ENCODE data around the gene CHST12. TPM values are rescaled to one million over a fixed set of nuclear protein-coding genes. Genes with fewer than 3 reads are reported as not detected.
"Not testable (repeated sequence)": the region's sequence is repeated elsewhere in the genome, so short reads cannot be mapped to it uniquely, and the experiment has no call there.

The CHST12 gene
- total RNA-seq, 3 donors from 2014 or later = 6.2 to 15.0 (median 7.2) TPM

DNA sequence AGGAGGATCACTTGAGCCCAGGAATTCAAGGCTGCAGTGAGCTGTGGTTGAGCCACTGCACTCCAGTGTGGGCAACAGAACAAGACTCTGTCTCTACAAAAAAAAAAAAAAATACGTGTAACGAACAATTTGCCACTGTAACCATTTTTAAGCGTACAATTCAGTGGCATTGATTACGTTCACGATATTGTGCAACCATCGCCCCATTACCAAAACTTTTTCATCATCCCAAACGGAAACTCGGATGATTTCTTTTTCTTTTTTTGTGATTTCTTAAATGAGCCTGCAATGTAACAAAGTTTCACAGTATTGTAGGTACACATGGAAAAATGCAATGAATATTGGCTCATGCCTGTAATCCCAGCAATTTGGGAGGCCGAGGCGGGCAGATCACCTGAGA is 63.3 kb downstream of the CHST12 start:
- DNase-seq (ENCODE audit: low spot score in 2 of 2) = no peak
- intact Hi-C loops (cut with DNase I; ENCODE audit: low total_unique reads) = no loop called here
- H3K27ac ChIP-seq = no peak overlapping the region
- H3K27me3 ChIP-seq = no peaks in the 10 kb centered on the region
- H3K4me1 ChIP-seq = no peaks in the 10 kb centered on the region
- no peaks in the 10 kb centered on the region for H3K9me3 ChIP-seq
- no peaks in the 10 kb centered on the region for H3K36me3 ChIP-seq
- TF ChIP-seq CTCF (IDR thresholded peaks at IDR 0.05) (no peak), POLR2A (IDR thresholded peaks at IDR 0.05) (no peak), POLR2AphosphoS5 (IDR thresholded peaks at IDR 0.05) (no peak)
- H3K4me3 ChIP-seq = no peak overlapping the region

DNA sequence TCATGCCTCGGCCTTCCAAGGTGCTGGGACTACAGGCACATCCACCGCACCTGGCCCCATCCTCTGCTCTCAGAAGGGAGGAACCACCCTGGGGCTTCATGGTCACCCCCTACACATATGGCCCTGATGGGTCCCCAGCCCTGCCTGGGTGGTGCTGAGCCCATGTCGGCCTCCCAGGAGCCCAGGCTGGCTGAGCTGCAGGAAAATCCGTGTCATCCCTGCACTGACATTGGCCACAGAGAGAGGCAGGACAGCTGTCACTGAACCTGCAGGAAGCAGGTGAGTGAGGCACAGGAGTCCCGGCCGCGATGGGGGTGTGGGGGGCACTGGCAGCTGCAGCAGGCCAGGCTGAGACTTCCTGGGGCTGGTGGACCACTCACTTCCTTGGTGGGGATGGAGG is 64.8 kb downstream of the CHST12 start:
- intact Hi-C loops (cut with DNase I; ENCODE audit: low total_unique reads) = no loop called here
- H3K36me3 ChIP-seq = no peaks in the 10 kb centered on the region
- H3K4me3 ChIP-seq = no peak overlapping the region
- H3K27me3 ChIP-seq = no peaks in the 10 kb centered on the region
- no peak overlapping the region for H3K27ac ChIP-seq
- TF ChIP-seq POLR2A (IDR thresholded peaks at IDR 0.05) (no peak), POLR2AphosphoS5 (IDR thresholded peaks at IDR 0.05) (no peak), CTCF (IDR thresholded peaks at IDR 0.05) (no peak)
- no peaks in the 10 kb centered on the region for H3K9me3 ChIP-seq
- no peak for DNase-seq (ENCODE audit: low spot score in 2 of 2)
- no peaks in the 10 kb centered on the region for H3K4me1 ChIP-seq

DNA sequence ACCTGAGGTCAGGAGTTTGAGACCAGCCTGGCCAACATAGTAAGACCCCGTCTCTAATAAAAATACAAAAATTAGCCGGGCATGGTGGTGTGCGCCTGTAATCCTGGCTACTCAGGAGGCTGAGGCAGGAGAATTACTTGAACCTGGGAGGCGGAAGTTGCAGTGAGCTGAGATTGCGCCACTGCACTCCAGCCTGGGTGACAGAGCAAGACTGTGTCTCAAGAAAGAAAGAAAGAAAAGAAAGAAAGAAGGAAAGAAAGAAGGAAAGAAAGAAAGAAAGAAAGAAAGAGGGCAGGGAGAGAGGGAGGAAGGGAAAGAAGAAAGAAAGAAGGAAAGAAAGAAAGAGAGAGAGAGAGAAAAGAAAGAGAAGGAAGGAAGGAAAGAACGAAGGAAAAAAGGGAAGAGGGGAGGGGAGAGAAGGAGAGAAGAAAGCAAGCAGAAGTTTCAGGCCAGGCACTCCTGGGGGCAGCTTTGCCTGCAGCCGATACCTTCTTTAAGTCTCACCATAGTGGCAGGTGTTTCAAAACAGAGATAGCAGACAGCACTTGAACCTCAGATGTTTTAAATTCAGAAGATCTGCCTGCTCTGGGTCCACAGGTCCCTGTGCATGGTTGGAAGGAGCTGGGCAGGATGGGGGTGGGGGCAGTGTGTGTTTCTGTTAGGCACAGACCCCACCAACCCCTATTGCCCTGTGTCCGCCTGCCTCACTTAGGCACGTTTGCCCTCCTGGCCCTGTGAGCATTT is 66.2 kb downstream of the CHST12 start:
- not testable (repeated sequence) for H3K27ac ChIP-seq; H3K36me3 ChIP-seq; H3K4me3 ChIP-seq; H3K9me3 ChIP-seq; H3K4me1 ChIP-seq; DNase-seq (ENCODE audit: low spot score in 2 of 2); H3K27me3 ChIP-seq
- intact Hi-C loops (cut with DNase I; ENCODE audit: low total_unique reads) = loop anchor here (10.0 kb wide), 1 partner anchor 215 kb away; the partner anchor contains the start of gene AMZ1

DNA sequence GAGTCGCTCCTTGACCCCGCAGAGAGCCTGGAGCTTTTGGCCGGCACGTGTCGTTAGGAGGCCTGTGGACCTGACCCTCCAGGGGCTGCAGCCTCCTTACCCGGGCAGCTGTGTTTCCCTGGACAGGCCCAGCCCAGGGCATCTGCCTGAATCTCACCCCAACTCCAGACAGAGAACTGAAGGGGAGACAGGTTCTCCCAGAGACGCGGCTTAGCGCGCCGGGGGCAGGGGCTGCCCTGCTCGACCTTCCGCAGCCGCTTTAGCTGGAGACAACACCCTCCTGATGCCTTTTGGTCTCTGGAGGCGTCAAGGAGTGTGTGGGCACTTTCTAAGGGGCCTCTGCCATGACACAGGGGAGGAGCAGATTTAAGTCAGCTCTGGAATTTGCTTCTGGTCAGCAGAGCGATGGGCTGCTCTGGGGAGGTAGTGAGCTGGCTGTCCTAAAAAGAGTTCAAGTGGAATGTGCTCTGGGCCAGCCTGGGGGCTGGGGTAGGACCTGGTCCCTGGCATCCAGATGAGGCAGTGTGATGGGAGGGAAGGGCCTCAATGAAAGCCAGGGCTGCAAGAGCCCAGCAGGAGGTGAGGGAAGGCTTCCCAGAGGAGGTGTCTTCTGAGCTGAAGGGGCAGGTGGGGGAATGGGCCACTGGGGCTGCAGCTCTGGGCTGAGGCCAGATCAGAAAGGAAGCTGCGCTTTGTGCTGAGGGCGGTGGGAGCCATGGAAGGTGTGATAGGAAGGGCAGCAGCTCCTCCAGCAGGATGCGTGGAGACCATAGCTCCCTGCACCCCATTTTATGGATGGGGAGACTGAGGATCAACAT is 67.0 kb downstream of the CHST12 start:
- H3K36me3 ChIP-seq = no peaks in the 10 kb centered on the region
- no peak for DNase-seq (ENCODE audit: low spot score in 2 of 2)
- H3K4me3 ChIP-seq = no peak overlapping the region
- no peaks in the 10 kb centered on the region for H3K27me3 ChIP-seq
- intact Hi-C loops (cut with DNase I; ENCODE audit: low total_unique reads) = loop anchor here (10.0 kb wide), 1 partner anchor 214 kb away; the partner anchor contains the start of gene AMZ1
- no peak overlapping the region for H3K27ac ChIP-seq
- H3K9me3 ChIP-seq = no peaks in the 10 kb centered on the region
- no peaks in the 10 kb centered on the region for H3K4me1 ChIP-seq
- no peak for TF ChIP-seq POLR2AphosphoS5 (IDR thresholded peaks at IDR 0.05)
- no peak for TF ChIP-seq POLR2A (IDR thresholded peaks at IDR 0.05)
- no peak for TF ChIP-seq CTCF (IDR thresholded peaks at IDR 0.05)

- DNase-seq (ENCODE audit: low spot score in 2 of 2) = no peak
Measured at GRCh38 chr7:2471022-2471329, 67.6 kb downstream of the CHST12 start.

More at GRCh38 chr7:2471022-2471329, 67.6 kb downstream of the CHST12 start:
- TF ChIP-seq POLR2A (IDR thresholded peaks at IDR 0.05) (no peak), CTCF (IDR thresholded peaks at IDR 0.05) (no peak), POLR2AphosphoS5 (IDR thresholded peaks at IDR 0.05) (no peak)
- H3K27ac ChIP-seq = no peak overlapping the region
- H3K4me3 ChIP-seq = no peak overlapping the region
- H3K4me1 ChIP-seq = no peaks in the 10 kb centered on the region
- no peaks in the 10 kb centered on the region for H3K27me3 ChIP-seq
- no peaks in the 10 kb centered on the region for H3K36me3 ChIP-seq
- intact Hi-C loops (cut with DNase I; ENCODE audit: low total_unique reads) = loop anchor here (10.0 kb wide), 1 partner anchor 214 kb away; the partner anchor contains the start of gene AMZ1
- no peaks in the 10 kb centered on the region for H3K9me3 ChIP-seq
